Epithelial cell of esophagus (primary cell): ENCODE data around the gene NUDT14.

Experiments
- DNase-seq: peaks from one replicate; pipeline ENCODE4 v3.0.0; 2010; ENCODE audit warnings: low read depth
- H3K4me3 ChIP-seq: 2 replicates; pipeline ENCODE4 v1.5.1; 2011; ENCODE audit warnings: mild to moderate bottlenecking, low read length, control low read depth
- TF ChIP-seq, protein P1 (sequence below): IDR thresholded peaks from 2 replicates; pipeline ENCODE4 v1.5.1; 2011; ENCODE audit warnings: low read depth, mild to moderate bottlenecking, low read length, control low read depth, inconsistent platforms; ENCODE audit not compliant: insufficient read depth; ENCODE audit errors: missing control alignments

The NUDT14 gene

DNA sequence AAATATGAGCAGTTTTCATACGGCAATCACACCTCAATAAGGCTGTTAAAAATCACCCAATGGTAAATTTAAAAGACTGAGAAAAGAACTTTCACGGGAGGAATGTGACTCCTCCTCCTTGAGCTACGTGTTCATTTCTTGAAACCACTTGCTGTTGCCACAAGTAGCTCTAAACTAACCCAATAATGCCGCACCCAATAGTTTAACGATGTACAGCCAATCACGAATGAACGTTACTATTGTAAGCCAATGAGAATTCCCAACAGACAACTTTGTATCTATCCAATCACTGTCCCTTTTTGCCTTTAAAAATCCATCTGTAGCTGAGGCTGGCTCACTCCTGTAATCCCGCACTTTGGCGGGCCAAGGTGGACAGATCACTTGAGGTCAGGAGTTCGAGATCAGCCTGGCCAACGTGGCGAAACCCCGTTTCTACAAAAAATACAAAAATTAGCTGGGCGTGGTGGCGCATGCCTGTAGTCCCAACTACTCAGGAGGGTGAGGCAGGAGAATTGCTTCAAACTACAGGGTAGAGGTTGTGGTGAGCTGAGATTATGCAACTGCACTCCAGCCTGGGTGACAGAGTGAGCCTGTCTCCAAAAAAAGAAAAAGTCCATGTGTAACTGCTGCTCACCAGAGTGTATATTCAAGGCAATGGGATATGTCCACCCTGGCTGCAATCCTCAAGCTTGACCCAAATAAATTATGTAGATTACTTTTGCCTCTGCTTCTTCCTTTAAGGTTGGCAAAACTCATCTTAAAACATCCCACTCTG, 42.8 kb upstream of the NUDT14 start:
- DNase-seq = peak; percentile 30
- no peak overlapping the region for H3K4me3 ChIP-seq
- TF ChIP-seq, protein P1, sequence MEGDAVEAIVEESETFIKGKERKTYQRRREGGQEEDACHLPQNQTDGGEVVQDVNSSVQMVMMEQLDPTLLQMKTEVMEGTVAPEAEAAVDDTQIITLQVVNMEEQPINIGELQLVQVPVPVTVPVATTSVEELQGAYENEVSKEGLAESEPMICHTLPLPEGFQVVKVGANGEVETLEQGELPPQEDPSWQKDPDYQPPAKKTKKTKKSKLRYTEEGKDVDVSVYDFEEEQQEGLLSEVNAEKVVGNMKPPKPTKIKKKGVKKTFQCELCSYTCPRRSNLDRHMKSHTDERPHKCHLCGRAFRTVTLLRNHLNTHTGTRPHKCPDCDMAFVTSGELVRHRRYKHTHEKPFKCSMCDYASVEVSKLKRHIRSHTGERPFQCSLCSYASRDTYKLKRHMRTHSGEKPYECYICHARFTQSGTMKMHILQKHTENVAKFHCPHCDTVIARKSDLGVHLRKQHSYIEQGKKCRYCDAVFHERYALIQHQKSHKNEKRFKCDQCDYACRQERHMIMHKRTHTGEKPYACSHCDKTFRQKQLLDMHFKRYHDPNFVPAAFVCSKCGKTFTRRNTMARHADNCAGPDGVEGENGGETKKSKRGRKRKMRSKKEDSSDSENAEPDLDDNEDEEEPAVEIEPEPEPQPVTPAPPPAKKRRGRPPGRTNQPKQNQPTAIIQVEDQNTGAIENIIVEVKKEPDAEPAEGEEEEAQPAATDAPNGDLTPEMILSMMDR = no peak

DNA sequence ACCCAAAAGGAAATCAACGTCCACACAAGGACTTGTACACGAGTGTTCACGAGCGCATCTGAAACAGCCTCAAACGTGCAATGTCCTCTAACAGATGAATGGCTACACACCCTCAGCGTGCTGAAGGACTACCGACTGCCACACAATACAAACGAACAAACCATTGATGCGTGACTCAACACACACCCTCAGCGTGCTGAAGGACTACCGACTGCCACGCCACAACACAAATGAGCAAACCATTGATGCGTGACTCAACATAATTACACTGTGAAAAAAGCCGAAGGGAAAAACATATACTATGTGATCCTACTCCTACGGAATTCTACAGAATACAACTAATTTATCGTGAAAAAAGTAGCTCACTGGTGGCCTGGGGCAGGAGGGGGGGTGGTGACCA, 42.1 kb upstream of the NUDT14 start:
- TF ChIP-seq, protein P1 = no peak
- peak; percentile 88 for DNase-seq
- H3K4me3 ChIP-seq = no peak overlapping the region

DNA sequence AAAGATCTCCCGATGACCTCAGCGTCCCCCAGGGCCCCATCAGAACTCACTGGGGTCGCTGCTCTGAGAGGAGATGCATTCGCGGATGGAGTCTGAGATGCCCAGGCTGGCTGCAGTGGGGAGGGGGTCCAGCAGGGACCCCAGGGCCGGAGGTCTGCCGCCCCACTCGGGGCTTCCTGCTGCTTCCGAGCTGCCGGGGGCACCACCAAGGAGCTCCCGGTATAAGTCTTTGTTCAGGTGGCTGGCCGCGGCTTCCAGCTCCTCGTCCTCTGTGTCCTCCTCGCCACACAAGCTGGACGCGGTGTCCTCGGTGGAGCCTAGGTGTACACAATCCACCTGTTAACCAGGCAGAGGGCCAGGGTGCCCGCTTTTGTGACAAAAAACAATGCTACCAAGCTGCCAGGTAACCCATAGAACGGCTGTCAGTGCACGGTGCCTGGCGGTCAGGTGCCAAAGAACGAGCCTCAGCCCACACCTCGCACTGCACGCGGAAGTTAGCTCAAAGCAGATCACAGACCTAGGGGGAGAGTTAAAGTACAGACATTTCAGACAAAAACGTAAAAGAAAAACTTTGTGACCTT, 40.6 kb upstream of the NUDT14 start:
- DNase-seq = no peak
- TF ChIP-seq, protein P1 = no peak
- no peak overlapping the region for H3K4me3 ChIP-seq

DNA sequence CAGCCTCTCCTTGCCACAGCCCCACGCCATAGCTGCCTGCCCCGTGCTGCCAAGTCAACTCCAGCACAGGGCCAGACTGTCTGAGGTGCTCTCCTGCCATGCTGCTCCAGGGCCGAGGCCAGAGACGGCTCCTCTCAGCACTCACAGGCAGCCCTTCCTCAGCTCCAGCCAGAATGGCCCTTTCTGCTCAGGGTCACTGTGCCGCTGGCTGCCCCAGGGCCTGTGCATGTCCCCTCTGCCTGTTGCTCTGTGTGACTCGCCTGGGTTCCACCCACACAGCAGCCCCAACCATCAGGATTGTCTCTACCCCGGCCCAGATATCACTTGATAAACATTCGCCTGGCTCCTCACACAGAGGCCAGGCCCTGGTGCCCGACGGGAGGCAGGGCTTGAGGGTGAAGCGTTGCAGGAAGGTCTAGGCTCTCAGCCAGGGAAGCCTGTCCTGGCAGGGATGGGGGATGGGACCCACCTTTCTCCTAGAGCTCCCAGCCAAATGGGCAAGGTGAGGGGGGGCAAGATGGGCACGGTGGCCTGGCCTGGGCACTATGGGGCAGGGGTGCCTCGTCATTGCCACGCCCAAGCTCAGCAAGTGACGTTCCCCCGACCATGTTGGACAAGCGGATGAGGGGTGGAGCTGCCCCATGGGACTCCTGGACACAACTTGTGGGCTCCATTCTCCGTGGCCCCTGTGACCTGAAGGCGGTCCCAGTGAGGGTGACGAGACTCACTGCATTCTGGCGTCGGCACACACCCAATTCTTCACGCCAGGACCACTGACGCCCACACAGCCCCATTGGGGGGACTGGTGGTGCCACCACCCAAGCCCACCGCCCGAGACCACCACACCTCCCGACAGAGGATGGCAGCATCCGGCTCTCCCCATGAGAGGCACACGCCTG, 39.8 kb upstream of the NUDT14 start:
- TF ChIP-seq, protein P1 = no peak
- no peak for DNase-seq
- H3K4me3 ChIP-seq = no peak overlapping the region

DNA sequence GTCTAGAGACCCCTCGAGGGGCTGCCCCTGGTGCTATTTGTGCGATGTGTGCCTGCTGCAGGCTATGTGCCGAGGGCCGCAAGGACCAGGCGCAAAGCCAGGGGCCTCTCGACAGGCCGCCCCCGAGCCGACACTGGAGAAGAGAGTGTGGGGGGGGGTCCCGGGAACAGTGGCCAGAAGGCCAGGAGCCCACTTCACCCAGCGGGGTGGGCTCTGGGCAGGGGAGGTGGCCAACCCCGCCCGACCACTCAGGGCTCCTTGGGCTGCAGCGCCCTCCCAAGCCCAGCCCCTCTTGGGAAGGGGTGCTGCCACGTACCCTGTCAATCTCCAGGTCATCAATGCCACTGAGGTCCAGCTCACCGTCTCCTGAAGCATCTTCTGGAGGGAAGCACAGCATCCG, 38.6 kb upstream of the NUDT14 start:
- no peak overlapping the region for H3K4me3 ChIP-seq
- DNase-seq = no peak
- TF ChIP-seq, protein P1 = no peak

DNA sequence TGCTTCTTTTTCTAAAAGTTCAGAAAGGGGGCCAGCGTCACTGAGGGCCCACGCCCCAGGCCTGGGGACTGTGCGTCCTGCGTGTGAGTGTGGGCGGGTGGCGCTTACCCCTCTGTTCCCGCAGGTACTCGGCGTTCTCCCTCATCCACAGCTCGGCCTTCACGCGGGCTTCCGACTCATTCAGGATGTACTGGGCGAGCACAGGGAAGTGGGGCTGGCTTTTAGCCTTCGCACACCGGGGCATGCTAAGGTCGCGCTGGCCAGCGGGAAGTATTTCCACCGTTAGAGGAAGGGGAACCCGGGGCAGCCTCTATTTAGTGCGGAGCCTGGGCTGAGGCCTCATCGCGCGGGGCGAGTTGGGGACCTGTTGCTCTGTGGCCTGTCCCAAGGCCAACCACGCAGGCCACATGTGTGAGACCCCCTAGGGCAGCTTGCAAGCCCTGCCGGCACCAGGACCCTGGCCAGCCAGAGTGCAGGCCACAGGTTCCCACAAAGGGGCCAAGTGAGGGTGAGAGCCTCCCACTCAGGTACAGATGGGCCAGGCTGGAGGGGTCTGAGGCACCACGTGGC, 38.0 kb upstream of the NUDT14 start:
- TF ChIP-seq, protein P1 = no peak
- H3K4me3 ChIP-seq = no peak overlapping the region
- DNase-seq = no peak
